AG10803 (cell line): ENCODE measurements around the gene KLK12.

Experiments
- DNase-seq: peaks from one replicate; pipeline ENCODE4 v3.0.0; 2010; ENCODE audit warnings: low read depth
- H3K4me3 ChIP-seq: 2 replicates; pipeline ENCODE4 v1.5.1; 2011; ENCODE audit warnings: mild to moderate bottlenecking, low read length, control low read depth
- CTCF ChIP-seq: conservative IDR thresholded peaks from 2 replicates; pipeline ENCODE4 v1.5.1; 2011; ENCODE audit warnings: mild to moderate bottlenecking, low read length, control low read depth, inconsistent platforms

KLK12 gene

GRCh38 chr19:51007488-51007887, 27.3 kb downstream of the KLK12 start:
- no peak for TF ChIP-seq CTCF
- DNase-seq, result no peak
- H3K4me3 ChIP-seq, result no peak overlapping the region

DNA sequence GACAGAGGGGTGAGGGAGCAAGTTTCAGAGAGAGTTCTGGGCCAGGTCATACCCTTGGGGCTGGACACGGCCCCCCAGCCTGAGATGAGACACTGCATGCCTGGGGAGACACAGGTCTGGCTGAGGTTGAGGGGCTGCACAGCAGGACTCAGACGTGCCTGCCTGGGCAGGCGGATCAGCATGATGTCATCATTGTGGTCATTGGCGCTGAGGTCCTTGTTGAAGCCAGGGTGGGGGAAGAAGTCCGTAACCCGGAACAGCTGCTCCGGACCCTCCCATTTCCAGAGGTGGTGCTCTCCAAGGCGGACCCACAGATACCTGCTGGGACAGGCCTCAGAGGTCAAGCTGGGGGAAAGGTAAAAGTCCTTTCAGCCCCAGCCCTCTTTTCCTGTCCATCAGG, 28.4 kb downstream of the KLK12 start:
- TF ChIP-seq CTCF, result no peak
- H3K4me3 ChIP-seq, result no peak overlapping the region
- DNase-seq, result no peak

GRCh38 chr19:51005248-51005647, 29.6 kb downstream of the KLK12 start:
- TF ChIP-seq CTCF, result no peak
- no peak overlapping the region for H3K4me3 ChIP-seq
- no peak for DNase-seq

DNA sequence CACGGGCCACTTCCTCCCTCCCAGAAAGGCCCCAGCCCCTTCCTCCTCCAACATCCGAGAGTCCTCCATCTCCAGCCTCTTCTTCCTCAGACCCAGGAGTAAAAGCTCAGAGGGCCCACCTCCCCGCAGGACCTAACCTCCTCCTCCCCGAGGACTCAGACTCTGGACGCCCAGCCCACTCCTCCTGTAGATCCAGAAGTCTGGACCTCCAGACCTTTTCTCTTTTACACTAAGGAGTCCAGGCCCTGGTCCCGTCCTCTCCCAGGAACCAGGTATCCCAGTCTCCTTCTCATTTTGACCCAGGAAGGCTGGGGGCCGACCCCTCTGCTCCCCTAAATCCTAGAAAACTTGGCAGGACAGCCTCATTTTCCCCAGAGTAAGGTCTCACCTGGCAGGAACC, 31.5 kb downstream of the KLK12 start:
- no peak for TF ChIP-seq CTCF
- H3K4me3 ChIP-seq, result no peak overlapping the region
- no peak for DNase-seq

DNA sequence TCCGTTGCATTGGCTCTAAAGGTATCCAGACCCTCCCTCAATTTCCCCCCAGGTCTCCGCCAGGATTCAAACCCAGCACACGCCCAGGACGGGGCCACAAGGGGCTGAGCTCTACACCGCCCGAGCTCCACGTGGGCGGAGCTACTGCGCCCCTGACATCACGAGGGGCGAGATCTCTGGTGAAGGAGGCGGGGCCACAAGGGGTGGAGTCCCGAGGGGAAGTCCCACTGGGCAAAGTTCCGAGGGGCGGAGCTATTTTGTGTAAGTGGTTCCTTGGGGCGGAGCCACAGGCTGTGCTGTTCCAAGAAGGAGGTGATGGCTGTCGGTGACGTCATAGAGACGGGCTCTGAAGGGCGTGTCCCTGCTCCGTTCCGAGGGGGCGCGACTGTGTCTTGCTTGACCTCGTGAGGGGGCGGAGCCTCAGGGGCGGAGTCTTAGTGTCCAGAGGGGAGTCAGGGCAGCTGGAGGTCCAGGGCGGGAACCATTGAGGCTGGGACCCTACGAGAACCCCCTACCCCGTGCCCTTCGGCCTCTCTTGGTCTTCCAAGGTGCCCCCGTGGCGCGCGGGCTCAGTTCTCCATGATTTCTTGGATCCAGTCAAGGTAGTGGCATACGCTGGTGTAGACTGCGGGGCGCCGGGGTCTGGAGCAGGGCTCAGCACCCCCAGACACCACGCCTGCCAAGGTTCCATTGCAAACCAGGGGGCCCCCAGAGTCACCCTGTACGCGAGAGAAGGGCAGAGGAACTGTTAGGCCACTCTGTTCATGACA, 32.1 kb downstream of the KLK12 start:
- no peak overlapping the region for H3K4me3 ChIP-seq
- no peak for DNase-seq
- no peak for TF ChIP-seq CTCF

GRCh38 chr19:51002089-51002532, 32.7 kb downstream of the KLK12 start:
- no peak overlapping the region for H3K4me3 ChIP-seq
- TF ChIP-seq CTCF, result no peak
- no peak for DNase-seq

DNA sequence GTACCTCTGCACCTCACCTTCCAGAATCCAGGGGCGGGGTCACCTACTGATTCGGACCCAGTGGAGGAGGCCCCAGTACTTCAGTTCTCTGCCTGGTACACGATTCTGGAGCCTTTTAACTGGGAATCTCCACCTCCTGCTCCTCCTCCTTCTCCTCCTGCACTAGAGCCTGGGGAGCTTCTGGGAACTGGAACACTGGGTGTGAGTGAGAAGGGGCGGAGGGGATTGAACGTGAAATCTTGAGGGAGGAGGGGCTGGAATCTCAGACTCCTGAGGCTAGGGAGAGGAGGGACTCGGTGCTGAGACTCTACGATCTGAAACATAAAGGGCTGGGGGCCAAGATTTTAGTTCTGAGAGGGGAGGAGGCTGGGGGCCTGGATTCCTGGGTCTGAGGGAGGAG, 33.3 kb downstream of the KLK12 start, which contains the start of gene KLK8:
Gene KLK8 (minus strand): TSS at position 90 of the 400 bp plus-strand sequence. CDS start 437 bp downstream, outside the sequence.
- H3K4me3 ChIP-seq, result no peak within 1 kb of the TSS
- no peak for TF ChIP-seq CTCF
- DNase-seq, result no peak
